GM19372 (cell line): ENCODE measurements around the gene UBE2L5.

Experiments used
- ATAC-seq: cut with Tn5 transposase; IDR thresholded peaks from one replicate; pipeline ENCODE4 v1.9.1; 2021; ENCODE audit warnings: mild to moderate bottlenecking, low read depth, moderate library complexity; ENCODE audit not compliant: unreplicated experiment

UBE2L5 gene

DNA sequence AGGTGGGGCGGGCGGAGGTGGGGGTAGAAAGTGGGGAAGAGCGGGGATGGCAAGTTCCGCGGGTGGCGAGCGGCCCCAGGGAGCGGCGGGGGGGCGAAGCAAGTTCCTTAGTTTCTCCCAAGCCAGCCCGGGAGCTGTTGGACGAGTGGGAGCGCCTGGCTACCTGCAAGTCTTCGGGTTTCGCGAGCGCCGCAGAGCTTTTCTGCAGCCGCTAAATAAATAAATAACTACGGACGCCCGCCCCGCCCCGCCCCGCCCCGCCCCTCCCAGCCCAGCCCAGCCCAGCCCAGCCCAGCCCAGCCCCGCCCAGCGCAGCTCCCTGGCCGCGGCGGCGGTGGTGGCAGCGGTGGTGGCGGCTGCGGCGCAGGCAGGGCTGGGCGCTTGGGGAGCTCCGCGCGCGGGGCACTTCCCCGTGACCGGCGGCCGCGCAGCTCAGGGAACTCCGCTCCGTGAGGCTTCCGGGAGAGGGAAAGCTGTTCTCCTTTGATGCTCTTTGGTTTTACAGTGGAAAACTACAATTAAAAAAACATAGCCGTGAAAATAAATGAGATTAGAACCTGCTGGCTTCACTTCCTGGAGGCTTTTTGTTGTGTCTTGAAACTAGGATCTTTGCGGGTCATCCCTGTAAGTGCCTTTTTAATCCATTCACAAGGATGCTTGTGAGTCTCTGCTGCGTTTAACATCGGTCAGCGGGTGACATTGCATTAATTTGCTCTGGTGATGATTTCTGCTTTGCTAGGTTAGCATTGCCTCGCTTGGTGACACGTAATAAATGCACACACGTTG is at the start of gene UBE2L5:
Gene UBE2L5, plus strand, starts transcription at position 440 of the 786 bp plus-strand sequence. CDS start 5,498 bp downstream, outside the sequence.
- ATAC-seq = peak; percentile 67

- no peak for ATAC-seq
These were observed 48.6 kb upstream of the UBE2L5 start for GRCh38 chr13:30373727-30374126.

- ATAC-seq = no peak
These were observed 46.9 kb upstream of the UBE2L5 start for GRCh38 chr13:30375265-30375835.

GRCh38 chr13:30376426-30377311 is 45.6 kb upstream of the UBE2L5 start:
- ATAC-seq = peak; percentile 63

- ATAC-seq = no peak
These were observed 45.0 kb upstream of the UBE2L5 start for GRCh38 chr13:30377312-30377685.

DNA sequence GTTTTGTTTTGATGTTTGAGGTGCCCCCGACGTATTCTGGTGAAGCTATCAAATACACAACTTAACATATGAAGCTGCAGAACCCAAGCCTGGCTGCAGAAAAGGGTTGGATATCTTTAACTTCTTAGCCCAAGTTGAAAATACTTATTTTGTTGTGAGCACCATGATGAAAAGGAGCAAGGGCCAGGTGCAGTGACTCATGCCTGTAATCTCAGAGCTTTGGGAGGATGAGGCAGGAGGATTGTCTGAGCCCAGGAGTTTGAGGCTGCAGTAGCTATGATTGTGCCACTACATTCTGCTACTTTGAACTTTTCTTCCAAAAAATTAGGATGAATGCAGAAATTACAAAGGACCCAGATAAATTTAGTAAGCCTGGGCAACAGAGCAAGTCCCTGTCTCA is 44.1 kb upstream of the UBE2L5 start:
- no peak for ATAC-seq

GRCh38 chr13:30381049-30381448 is 41.2 kb upstream of the UBE2L5 start:
- ATAC-seq = no peak

- no peak for ATAC-seq
These were observed 39.3 kb upstream of the UBE2L5 start for GRCh38 chr13:30382836-30383525.

- no peak for ATAC-seq
These were observed 33.6 kb upstream of the UBE2L5 start for GRCh38 chr13:30388406-30389283.

- no peak for ATAC-seq
These were observed 30.2 kb upstream of the UBE2L5 start for GRCh38 chr13:30391956-30392680.

DNA sequence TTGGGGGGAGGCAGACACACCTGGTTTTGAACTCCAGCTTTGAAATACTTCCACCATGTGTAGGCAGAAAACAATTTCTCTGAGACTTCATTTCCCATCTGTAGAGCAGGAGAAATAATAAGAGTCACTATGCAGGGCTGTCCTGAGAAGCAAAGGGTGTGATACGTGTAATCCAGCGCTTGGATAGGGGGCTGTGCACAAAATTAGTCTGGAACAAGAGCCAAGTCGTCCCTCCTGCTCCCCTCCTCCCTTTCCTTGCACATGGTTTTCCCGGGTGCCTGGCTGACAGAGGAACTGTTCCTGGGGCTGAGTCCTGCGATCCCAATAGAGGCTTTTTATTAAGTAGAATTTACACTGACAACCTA is 29.6 kb upstream of the UBE2L5 start:
- no peak for ATAC-seq

- peak; percentile 56 for ATAC-seq
These were observed 27.5 kb upstream of the UBE2L5 start for GRCh38 chr13:30394751-30395191.

GRCh38 chr13:30395192-30396158 is 26.8 kb upstream of the UBE2L5 start:
- ATAC-seq = peak; percentile 57

GRCh38 chr13:30396434-30397075 is 25.7 kb upstream of the UBE2L5 start:
- ATAC-seq = no peak

DNA sequence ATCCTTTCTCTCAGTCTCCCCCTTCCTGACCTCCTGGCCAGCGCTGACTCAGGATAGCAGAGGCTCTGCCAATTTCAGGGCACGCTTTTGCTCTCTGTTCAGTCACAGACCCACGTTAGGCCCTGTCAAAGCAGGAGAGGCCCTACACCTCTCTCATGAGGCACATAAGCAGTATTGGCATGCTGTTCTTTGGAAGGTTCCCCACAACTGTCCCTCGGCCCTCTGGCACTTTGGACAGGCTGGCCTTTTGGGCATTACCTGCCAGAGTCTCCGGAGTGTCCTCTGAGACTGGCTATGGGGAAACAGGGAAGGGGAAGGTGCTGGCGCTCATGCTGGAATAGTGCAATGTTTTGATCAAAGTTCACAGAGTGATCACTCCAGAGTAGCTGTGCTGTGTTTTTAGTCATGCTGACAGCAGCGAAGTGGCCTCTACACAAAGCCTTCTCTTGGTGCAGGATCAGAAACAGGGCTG is 23.7 kb upstream of the UBE2L5 start:
- no peak for ATAC-seq

DNA sequence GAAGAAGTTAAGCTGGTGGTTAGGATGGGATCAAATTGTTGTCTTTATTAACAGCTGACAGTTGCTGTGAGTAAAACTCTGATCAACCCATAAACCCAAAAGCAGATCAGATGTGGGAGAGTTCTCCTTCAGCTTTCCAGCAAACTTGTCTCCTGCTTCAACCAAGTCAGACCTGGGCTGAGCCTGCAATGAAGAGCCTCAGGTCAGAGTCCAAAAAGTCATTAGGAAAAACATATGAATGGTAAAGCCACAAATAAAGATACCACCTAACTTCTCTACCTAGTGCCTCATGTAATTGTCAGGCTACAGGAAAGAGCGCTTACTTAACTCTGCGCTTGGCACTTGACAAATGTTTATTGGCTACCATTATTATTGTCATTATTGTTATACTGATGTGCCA is 21.9 kb upstream of the UBE2L5 start:
- ATAC-seq = no peak

- ATAC-seq = no peak
These were observed 20.9 kb upstream of the UBE2L5 start for GRCh38 chr13:30401347-30401746.
